Large intestine (tissue), 3 donors: ENCODE results near the gene SNUPN. TPM values are rescaled to one million over a fixed set of nuclear protein-coding genes. Genes with fewer than 3 reads are reported as not detected.

ENCODE experiments used
- DNase-seq, 2 donors: peaks; one replicate each; pipeline versions ENCODE4 v3.0.0 to v3.0.0-alpha.2; 2013
- H3K27ac ChIP-seq: one replicate; pipeline ENCODE4 v1.5.1; 2013; ENCODE audit warnings: low read length
- H3K27me3 ChIP-seq: 2 replicates; pipeline ENCODE4 v1.6.1; 2013; ENCODE audit warnings: low read length; ENCODE audit not compliant: control insufficient read depth, insufficient read depth
- H3K36me3 ChIP-seq: 2 replicates; pipeline ENCODE4 v1.6.1; 2013; ENCODE audit warnings: low read length; ENCODE audit not compliant: control insufficient read depth, insufficient read depth
- H3K4me1 ChIP-seq: one replicate; pipeline ENCODE4 v1.6.1; 2013; ENCODE audit warnings: low read length; ENCODE audit not compliant: control insufficient read depth, insufficient read depth
- H3K4me3 ChIP-seq: one replicate; pipeline ENCODE4 v1.5.1; 2013; ENCODE audit warnings: low read length
- H3K9me3 ChIP-seq: one replicate; pipeline ENCODE4 v1.6.1; 2013; ENCODE audit warnings: mild to moderate bottlenecking, low read depth, low read length, moderate library complexity; ENCODE audit not compliant: control insufficient read depth
- WGBS: methylation state at CpG from one replicate; pipeline ENCODE4 v1.1.5; 2013; ENCODE audit warnings: low lambda C conversion rate; ENCODE audit not compliant: insufficient coverage; 5-methylcytosine and 5-hydroxymethylcytosine counted together
- polyA plus RNA-seq: library from polyadenylated mRNA; unstranded; fragments of 120-200 nt; gene quantifications from one replicate; pipeline ENCODE4 v1.2.1, GENCODE V29; 2013

Gene SNUPN
- polyA plus RNA-seq, 1 donor: 21.3 TPM

DNA sequence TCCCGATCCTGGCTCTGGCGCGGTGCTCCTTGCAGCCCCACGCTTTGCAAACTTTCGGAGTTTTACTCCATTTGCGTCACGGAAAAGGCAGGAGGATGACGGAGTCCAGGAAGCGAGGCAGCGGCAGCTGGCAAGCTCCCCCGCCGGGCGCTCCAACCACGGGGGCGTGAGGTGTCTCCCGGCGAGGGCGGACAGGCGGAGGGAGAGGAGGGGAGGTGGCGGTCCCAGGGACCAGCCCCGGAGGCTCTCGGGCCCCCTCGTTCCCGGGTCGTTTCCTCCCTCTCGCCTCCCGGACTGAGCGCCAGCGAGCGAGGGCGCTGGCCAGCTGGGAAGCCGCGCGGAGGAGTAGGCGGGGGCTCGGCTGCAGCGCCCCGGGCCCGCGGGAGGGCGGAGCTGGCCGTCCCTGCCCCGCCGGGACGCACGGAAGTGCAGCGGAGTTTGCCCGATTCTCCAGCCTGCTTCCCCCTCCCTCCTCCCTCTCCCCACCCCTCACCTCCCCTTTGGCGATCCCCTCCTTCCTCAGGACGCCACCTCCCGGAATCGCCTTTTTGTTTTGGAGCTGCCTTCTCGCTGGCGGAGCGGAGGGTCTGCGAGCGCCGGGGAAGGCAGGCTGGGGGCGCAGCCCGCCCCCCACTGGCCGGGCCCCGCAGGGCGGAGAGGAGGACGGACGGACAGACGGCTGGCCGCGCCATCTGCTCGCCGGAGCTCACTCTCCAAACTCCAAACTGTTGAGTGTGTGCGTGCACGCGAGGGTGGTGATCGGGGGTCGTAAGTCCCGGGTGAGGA, 22.0 kb upstream of the SNUPN start, which contains the start of gene SNX33:
SNX33 (plus strand) TSS at position 543 of the 786 bp plus-strand sequence. CDS start 1,191 bp downstream, outside the sequence.
- Histone ChIP-seq H3K9me3 (no peaks in the 10 kb centered on the region), H3K4me3 (peak within 1 kb of the TSS; percentile 92), H3K4me1 (peaks cover 47% of the 10 kb centered on the region), H3K27me3 (no peaks in the 10 kb centered on the region), H3K36me3 (peaks cover 26% of the 10 kb centered on the region), H3K27ac (peak within 1 kb of the TSS; percentile 90)
- no CpG with 5 or more reads among the region's 76 CpGs for WGBS
- DNase-seq: peak; percentile 70 to 90

GRCh38 chr15:75646944-75647364, 21.4 kb upstream of the SNUPN start:
- no peaks in the 10 kb centered on the region for H3K9me3 ChIP-seq
- no peak for DNase-seq
- H3K4me1 ChIP-seq: peaks cover 41% of the 10 kb centered on the region
- H3K27me3 ChIP-seq: no peaks in the 10 kb centered on the region
- H3K36me3 ChIP-seq: peaks cover 23% of the 10 kb centered on the region
- H3K4me3 ChIP-seq: peak overlapping the region; percentile 92
- WGBS: no CpG with 5 or more reads among the region's 26 CpGs
- peak overlapping the region; percentile 90 for H3K27ac ChIP-seq

DNA sequence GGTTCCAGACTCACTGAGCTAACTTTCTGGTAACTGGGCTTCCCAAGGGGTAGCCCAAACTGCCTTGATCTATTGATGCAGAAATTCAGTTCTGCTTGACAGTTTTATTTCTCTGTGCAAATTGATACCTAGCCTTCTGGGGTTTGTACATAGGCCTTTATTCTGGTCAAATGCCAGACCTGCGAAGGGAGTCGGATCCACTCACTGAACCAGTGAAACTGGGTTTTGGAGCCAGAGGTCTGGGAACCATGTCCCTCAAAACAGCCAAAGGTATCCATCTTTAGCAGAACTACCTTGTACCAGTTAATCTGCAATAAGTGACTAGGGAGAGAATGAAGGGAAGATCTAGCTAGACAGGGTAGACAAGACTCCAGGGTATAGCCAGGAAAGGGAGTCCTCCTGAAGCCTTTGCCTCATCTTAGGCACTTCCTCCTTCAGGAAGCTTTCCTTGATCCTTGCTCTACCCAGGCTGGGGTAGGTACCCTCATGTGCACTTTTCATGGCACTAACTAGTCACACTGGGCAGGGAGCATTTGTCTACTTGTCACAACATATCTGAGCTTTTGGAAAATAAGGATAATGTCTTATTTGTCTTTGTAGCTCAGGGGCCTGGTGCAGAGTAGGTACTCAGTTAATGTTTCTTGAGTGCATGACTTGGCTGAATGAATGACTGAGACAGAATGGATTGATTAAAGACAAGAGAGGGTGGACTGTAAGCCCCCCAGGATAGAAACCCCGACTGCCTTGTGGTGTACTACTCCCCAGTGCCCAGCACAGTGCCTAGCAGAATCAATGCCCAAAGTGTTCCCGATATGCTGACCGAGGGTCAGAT, 20.8 kb upstream of the SNUPN start:
- peaks cover 35% of the 10 kb centered on the region for H3K4me1 ChIP-seq
- no peaks in the 10 kb centered on the region for H3K27me3 ChIP-seq
- peak overlapping the region; percentile 92 for H3K4me3 ChIP-seq
- peaks cover 19% of the 10 kb centered on the region for H3K36me3 ChIP-seq
- WGBS: no CpG with 5 or more reads among the region's 5 CpGs
- no peaks in the 10 kb centered on the region for H3K9me3 ChIP-seq
- no peak for DNase-seq
- peak overlapping the region; percentile 90 for H3K27ac ChIP-seq

DNA sequence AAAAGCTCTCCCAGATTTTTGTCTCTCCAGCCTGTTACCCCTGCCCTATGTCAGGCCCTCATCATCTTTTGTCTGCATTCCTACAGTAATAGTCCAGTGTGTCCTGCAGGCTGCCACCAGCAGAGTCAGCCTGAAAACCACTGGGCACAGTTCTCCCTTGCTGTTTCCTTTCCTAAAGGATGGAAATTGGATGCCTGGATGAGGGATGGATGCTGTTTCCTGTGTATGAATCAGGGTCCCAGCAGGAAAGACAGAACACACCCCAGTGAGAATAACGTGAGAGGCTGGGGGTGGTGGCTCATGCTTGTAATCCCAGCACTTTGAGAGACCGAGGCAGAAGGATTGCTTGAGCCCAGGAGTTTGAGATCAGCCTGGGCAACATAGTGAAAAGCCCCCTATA, 18.9 kb upstream of the SNUPN start:
- DNase-seq: no peak
- Histone ChIP-seq H3K4me1 (peaks cover 16% of the 10 kb centered on the region), H3K4me3 (no peak overlapping the region), H3K27me3 (no peaks in the 10 kb centered on the region), H3K27ac (no peak overlapping the region), H3K36me3 (peaks cover 3% of the 10 kb centered on the region), H3K9me3 (no peaks in the 10 kb centered on the region)
- no CpG with 5 or more reads among the region's 2 CpGs for WGBS

DNA sequence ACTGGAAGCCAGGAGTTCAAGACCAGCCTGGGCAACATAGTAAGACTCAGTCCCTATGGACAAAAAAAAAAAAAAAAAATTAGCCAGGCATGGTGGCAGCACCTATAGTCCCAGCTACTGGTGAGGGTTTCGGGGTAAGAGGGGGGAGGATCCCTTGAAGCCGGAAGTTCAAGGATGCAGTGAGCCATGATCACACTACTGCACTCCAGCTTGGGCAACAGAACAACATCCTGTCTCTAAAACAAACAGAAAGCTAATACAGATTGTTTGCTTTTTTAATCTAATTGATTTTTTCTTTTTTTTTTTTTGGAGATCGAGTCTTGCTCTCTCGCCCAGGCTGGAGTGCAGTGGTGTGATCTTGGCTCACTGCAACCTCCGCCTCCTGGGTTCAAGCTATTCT, 16.1 kb upstream of the SNUPN start:
- Histone ChIP-seq H3K36me3 (peaks cover 4% of the 10 kb centered on the region), H3K4me1 (peaks cover 14% of the 10 kb centered on the region), H3K27ac (no peak overlapping the region), H3K9me3 (no peaks in the 10 kb centered on the region), H3K27me3 (no peaks in the 10 kb centered on the region), H3K4me3 (no peak overlapping the region)
- no peak for DNase-seq
- no CpG with 5 or more reads among the region's 5 CpGs for WGBS

DNA sequence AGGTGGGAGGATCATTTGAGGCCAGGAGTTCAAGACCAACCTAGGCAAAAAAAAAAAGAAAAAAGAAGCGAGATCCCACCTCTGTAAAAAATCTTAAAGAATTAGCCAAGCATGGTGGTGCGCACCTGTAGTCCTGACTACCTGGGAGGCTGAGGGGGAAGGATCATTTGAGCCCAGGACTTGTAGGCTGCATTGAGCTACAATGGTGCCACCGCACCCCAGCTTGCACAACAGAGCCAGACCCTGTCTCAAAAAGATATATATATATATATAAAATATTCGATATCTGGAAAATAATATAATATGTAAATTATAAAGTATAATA, 15.6 kb upstream of the SNUPN start:
- H3K4me1 ChIP-seq: peaks cover 9% of the 10 kb centered on the region
- H3K9me3 ChIP-seq: no peaks in the 10 kb centered on the region
- H3K27ac ChIP-seq: no peak overlapping the region
- no peaks in the 10 kb centered on the region for H3K27me3 ChIP-seq
- DNase-seq: no peak
- H3K36me3 ChIP-seq: peaks cover 4% of the 10 kb centered on the region
- H3K4me3 ChIP-seq: no peak overlapping the region
- WGBS: 100% methylated on average over 1 of the region's 4 CpGs

DNA sequence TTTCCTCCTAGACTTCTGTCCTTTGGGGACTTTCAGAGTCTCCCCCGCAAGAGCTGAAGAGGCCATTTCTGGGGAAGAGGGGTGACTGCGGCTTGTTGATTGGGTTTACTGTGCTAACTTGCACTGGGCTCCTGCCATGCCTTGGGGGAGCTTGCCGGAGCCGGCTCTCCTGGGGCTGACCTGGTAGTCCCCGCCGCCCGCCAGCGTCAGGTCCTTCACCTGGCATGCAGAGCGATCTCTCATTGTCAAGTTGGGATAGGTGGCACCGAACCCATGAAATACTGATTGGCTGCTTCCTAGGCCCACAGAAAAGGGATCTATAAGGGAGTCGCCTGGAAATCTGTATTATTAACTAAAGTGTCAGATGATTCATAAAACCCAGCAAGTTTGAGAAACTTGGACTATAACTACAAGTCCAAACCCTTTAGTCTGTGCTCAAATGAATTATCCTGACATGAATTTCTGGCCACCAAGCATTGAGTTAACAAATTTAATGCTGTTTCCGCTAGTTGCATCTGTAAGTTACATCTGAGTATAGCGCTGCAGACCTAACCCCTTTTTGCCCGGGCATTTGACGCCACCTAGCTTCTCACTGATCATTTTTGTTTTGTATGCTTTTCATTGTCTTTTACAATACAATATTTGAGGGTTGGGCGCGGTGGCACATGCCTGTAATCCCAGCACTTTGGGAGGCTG, 15.1 kb upstream of the SNUPN start:
- Histone ChIP-seq H3K36me3 (peaks cover 4% of the 10 kb centered on the region), H3K4me3 (peak overlapping the region; percentile 85), H3K9me3 (no peaks in the 10 kb centered on the region), H3K27ac (peak overlapping the region; percentile 96), H3K4me1 (peaks cover 9% of the 10 kb centered on the region), H3K27me3 (no peaks in the 10 kb centered on the region)
- DNase-seq: no peak
- 0% methylated on average over 2 of the region's 17 CpGs for WGBS

DNA sequence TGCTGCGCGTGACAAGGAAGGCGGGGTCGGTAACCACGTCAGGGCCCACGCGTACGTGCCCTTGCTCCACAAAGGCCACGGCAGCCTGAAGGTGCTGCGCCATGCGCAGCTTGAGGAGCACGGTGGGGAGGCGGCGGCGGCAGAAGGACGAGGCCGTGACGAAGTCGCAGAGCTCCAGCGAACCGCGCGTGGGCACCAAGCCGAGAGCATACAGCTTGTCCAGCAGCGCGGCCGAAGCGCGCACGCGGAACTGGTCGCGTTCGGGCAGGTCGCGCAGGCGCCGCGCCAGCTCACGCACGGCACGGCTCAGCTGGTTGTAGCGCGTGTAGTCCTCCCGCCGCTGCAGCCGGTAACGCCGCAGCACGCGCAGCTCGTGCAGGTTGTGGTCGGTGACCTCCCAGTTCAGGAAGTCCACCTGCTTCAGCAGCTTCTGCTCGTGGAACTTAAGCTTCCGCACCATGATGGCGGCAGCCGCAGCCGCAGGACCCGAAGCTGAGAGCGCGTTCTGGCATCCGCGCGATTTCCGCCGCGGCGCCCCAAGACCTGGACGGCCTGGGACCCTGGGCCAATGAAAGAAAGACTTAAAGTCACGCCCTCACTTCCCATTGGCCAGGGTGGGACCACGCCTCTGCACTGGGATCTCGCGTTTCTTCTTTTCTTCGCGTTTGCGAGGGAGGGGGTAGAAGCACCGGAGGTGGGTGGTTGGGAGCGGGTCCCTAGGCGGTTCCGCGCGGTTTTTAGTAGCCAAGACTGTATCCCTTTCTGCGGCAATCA, 14.4 kb upstream of the SNUPN start, which contains the start of gene IMP3:
IMP3 (minus strand) TSS at position 516 of the 774 bp plus-strand sequence; CDS start at position 460, 56 bp downstream.
- Histone ChIP-seq H3K27ac (peak within 1 kb of the TSS; percentile 96), H3K27me3 (no peaks in the 10 kb centered on the region), H3K9me3 (no peaks in the 10 kb centered on the region), H3K36me3 (peaks cover 4% of the 10 kb centered on the region), H3K4me3 (peak within 1 kb of the TSS; percentile 85), H3K4me1 (peaks cover 9% of the 10 kb centered on the region)
- WGBS: no CpG with 5 or more reads among the region's 83 CpGs
- peak; percentile 97 to 99 for DNase-seq

- Histone ChIP-seq H3K4me3 (peak overlapping the region; percentile 85), H3K36me3 (peaks cover 4% of the 10 kb centered on the region), H3K4me1 (peaks cover 9% of the 10 kb centered on the region), H3K9me3 (no peaks in the 10 kb centered on the region), H3K27ac (peak overlapping the region; percentile 96), H3K27me3 (no peaks in the 10 kb centered on the region)
- WGBS: no CpG with 5 or more reads among the region's 16 CpGs
- DNase-seq: no peak
Observed at GRCh38 chr15:75639191-75639708, 13.7 kb upstream of the SNUPN start.
